CD4-positive, alpha-beta T cell (primary cell): ENCODE results near the gene PCDHB5. TPM values are rescaled to one million over a fixed set of nuclear protein-coding genes. Genes with fewer than 3 reads are reported as not detected.
"Not testable (repeated sequence)": the region's sequence is repeated elsewhere in the genome, so short reads cannot be mapped to it uniquely, and the experiment has no call there.

ENCODE experiments used
- ATAC-seq: fragments of 200-7000 bp; cut with Tn5 transposase; one replicate; pipeline ENCODE4 v1.10.0; 2022; ENCODE audit warnings: mild to moderate bottlenecking; ENCODE audit not compliant: poor library complexity
- CTCF ChIA-PET: fragments of 350-600 bp; sonication (Branson Sonifier 250); formaldehyde crosslinking; loops from one replicate; lab custom pipeline; 2021; ENCODE audit warnings: antibody characterized with exemption, inconsistent platforms; lab: Charles Lee
- POLR2A ChIA-PET: fragments of 350-600 bp; sonication (Branson Sonifier 250); formaldehyde crosslinking; loops from one replicate; lab custom pipeline; 2021; ENCODE audit warnings: antibody characterized with exemption, inconsistent platforms; lab: Charles Lee
- DNase-seq, 14 experiments: peaks; one replicate each; pipeline ENCODE4 v3.0.0-alpha.2; 2013 to 2020; ENCODE audit warnings: mixed read lengths in 2 of 14
- H3K27ac ChIP-seq, 2 donors: one replicate each; pipeline versions ENCODE4 v1.5.1 to v1.7.0; 2013; ENCODE audit warnings: low read length in 2 of 2, low read depth in 1 of 2, mild to moderate bottlenecking in 1 of 2
- H3K27me3 ChIP-seq, 2 experiments: 1 replicate in 1 of 2; 2 replicates in 1 of 2; pipeline versions ENCODE4 v1.6.1 to v1.7.0; 2013; ENCODE audit warnings: low read length in 2 of 2, control low read depth in 1 of 2, mild to moderate bottlenecking in 1 of 2, moderate library complexity in 1 of 2; ENCODE audit not compliant: insufficient read depth in 2 of 2, control insufficient read depth in 1 of 2
- H3K36me3 ChIP-seq: one replicate; pipeline ENCODE4 v1.6.1; 2013; ENCODE audit warnings: low read length, control low read depth; ENCODE audit not compliant: insufficient read depth
- H3K4me1 ChIP-seq: one replicate; pipeline ENCODE4 v1.6.1; 2013; ENCODE audit warnings: low read length, control low read depth; ENCODE audit not compliant: insufficient read depth
- H3K4me3 ChIP-seq: one replicate; pipeline ENCODE4 v1.5.1; 2013; ENCODE audit warnings: mild to moderate bottlenecking, low read length, moderate library complexity
- H3K9me3 ChIP-seq, 2 experiments: 1 replicate in 1 of 2; 2 replicates in 1 of 2; pipeline versions ENCODE4 v1.6.1 to v1.7.0; 2013; ENCODE audit warnings: low read length in 2 of 2, mild to moderate bottlenecking in 2 of 2, control low read depth in 1 of 2, moderate library complexity in 1 of 2; ENCODE audit not compliant: control insufficient read depth in 1 of 2, insufficient read depth in 1 of 2
- H3K27ac Mint-ChIP-seq: one replicate; pipeline ENCODE4 v1.8.0; 2020; ENCODE audit warnings: mixed read lengths
- H3K27me3 Mint-ChIP-seq: one replicate; pipeline ENCODE4 v1.8.0; 2021; ENCODE audit warnings: mixed read lengths
- H3K36me3 Mint-ChIP-seq: one replicate; pipeline ENCODE4 v1.8.0; 2021; ENCODE audit warnings: low read depth, mixed read lengths
- H3K4me1 Mint-ChIP-seq: one replicate; pipeline ENCODE4 v1.8.0; 2021; ENCODE audit warnings: low read depth, mixed read lengths
- H3K4me3 Mint-ChIP-seq: one replicate; pipeline ENCODE4 v1.8.0; 2020; ENCODE audit warnings: mild to moderate bottlenecking, mixed read lengths
- H3K9me3 Mint-ChIP-seq: one replicate; pipeline ENCODE4 v1.8.0; 2020; ENCODE audit warnings: mixed read lengths
- CTCF ChIP-seq: fragments of 200-600 bp; IDR thresholded peaks from one replicate; pipeline ENCODE4 v1.8.0; 2022; ENCODE audit warnings: antibody characterized with exemption, mild to moderate bottlenecking
- intact Hi-C, 2 experiments: fragments of 100-400 bp; cut with DNase I in 1 of 2; cut with micrococcal nuclease in 1 of 2; formaldehyde crosslinking; loops; one replicate each; pipeline versions ENCODE4 v1.15.1 to v1.9.0; 2023 to 2025; cut with DNase I, micrococcal nuclease
- polyA plus RNA-seq, 2 donors: library from polyadenylated mRNA; unstranded; fragments of 120-200 nt; gene quantifications; one replicate each; pipeline ENCODE4 v1.2.1, GENCODE V29; 2013
- total RNA-seq, 174 experiments: library from RNA in 2 of 174; stranded (reverse) in 2 of 174; gene quantifications; one replicate each; pipeline ENCODE4 v1.2.3 and lab custom pipeline; 2021 to 2026

PCDHB5 gene
- under 1 TPM in 1 of 2 experiments, not detected in 1; 0.08 TPM for total RNA-seq
- not detected for polyA plus RNA-seq (2013, experiment 1 of 2)
- polyA plus RNA-seq (2013, experiment 2 of 2), result 0.15 TPM
- total RNA-seq (lab: John Stamatoyannopoulos, UW), result 0 to 0.99 (median 0.11) reads per million in 172 experiments

GRCh38 chr5:141135030-141135717, at the start of gene PCDHB5:
Gene PCDHB5 (plus strand): TSS chr5:141135206. CDS start chr5:141135435, 229 bp downstream.
- H3K4me3 ChIP-seq, result no peak within 1 kb of the TSS
- DNase-seq, result no peak
- POLR2A ChIA-PET, result no interaction called here
- no peak within 1 kb of the TSS for H3K27ac ChIP-seq
- intact Hi-C loops, result no loop called here
- Mint-ChIP-seq H3K9me3 (peaks cover 21% of the 10 kb centered on the region), H3K4me3 (peak within 1 kb of the TSS; percentile 73), H3K27ac (no peak within 1 kb of the TSS), H3K36me3 (no peaks in the 10 kb centered on the region), H3K4me1 (no peaks in the 10 kb centered on the region), H3K27me3 (peaks cover 50% of the 10 kb centered on the region)
- CTCF ChIA-PET, result interaction anchor here (1.2 kb wide), 1 partner anchor 429 kb away, joined by 3 read pairs; no protein-coding TSS in a partner anchor
- H3K36me3 ChIP-seq, result no peaks in the 10 kb centered on the region
- no peaks in the 10 kb centered on the region for H3K4me1 ChIP-seq
- peaks cover 0 to 15% of the 10 kb centered on the region in 2 experiments for H3K27me3 ChIP-seq
- no peak for TF ChIP-seq CTCF
- H3K9me3 ChIP-seq, result peaks cover 25 to 34% of the 10 kb centered on the region in 2 experiments
- no peak for ATAC-seq

- ATAC-seq, result no peak
- intact Hi-C loops, result no loop called here
- TF ChIP-seq CTCF, result no peak
- H3K4me1 ChIP-seq, result no peaks in the 10 kb centered on the region
- H3K4me3 Mint-ChIP-seq, result no peak within 1 kb of the TSS
- peaks cover 3 to 30% of the 10 kb centered on the region in 2 experiments for H3K9me3 ChIP-seq
- H3K27me3 Mint-ChIP-seq, result peaks cover 57% of the 10 kb centered on the region
- peak in 2 of 14 experiments; percentile 3 to 9 for DNase-seq
- H3K36me3 Mint-ChIP-seq, result peaks cover 6% of the 10 kb centered on the region
- no peaks in the 10 kb centered on the region for H3K36me3 ChIP-seq
- ChIA-PET CTCF (no interaction called here), POLR2A (no interaction called here)
- no peak within 1 kb of the TSS for H3K27ac Mint-ChIP-seq
- peaks cover 15% of the 10 kb centered on the region for H3K9me3 Mint-ChIP-seq
- H3K27me3 ChIP-seq, result peaks cover 15 to 26% of the 10 kb centered on the region in 2 experiments
- no peaks in the 10 kb centered on the region for H3K4me1 Mint-ChIP-seq
- H3K4me3 ChIP-seq, result no peak within 1 kb of the TSS
- no peak within 1 kb of the TSS for H3K27ac ChIP-seq
These were observed 40.3 kb upstream of the PCDHB5 start, which contains the start of gene PCDHB2 for GRCh38 chr5:141094481-141095262. Gene PCDHB2 (plus strand): TSS chr5:141094615. CDS start chr5:141094791, 176 bp downstream.

GRCh38 chr5:141095263-141095641, 39.8 kb upstream of the PCDHB5 start:
- peaks cover 15% of the 10 kb centered on the region for H3K9me3 Mint-ChIP-seq
- H3K27ac Mint-ChIP-seq, result no peak overlapping the region
- no peak for DNase-seq
- Histone ChIP-seq H3K4me1 (no peaks in the 10 kb centered on the region), H3K4me3 (no peak overlapping the region), H3K27ac (no peak overlapping the region), H3K36me3 (no peaks in the 10 kb centered on the region), H3K27me3 (peaks cover 18 to 31% of the 10 kb centered on the region in 2 experiments), H3K9me3 (peaks cover 3 to 29% of the 10 kb centered on the region in 2 experiments)
- CTCF ChIA-PET, result no interaction called here
- H3K4me1 Mint-ChIP-seq, result no peaks in the 10 kb centered on the region
- no peak for ATAC-seq
- H3K4me3 Mint-ChIP-seq, result no peak overlapping the region
- intact Hi-C loops, result no loop called here
- no peak for TF ChIP-seq CTCF
- POLR2A ChIA-PET, result no interaction called here
- H3K27me3 Mint-ChIP-seq, result peaks cover 59% of the 10 kb centered on the region
- peaks cover 6% of the 10 kb centered on the region for H3K36me3 Mint-ChIP-seq

GRCh38 chr5:141096181-141096580, 38.8 kb upstream of the PCDHB5 start:
- H3K27ac ChIP-seq, CTCF ChIA-PET, H3K4me1 Mint-ChIP-seq, H3K4me1 ChIP-seq, H3K4me3 ChIP-seq, H3K4me3 Mint-ChIP-seq, H3K27ac Mint-ChIP-seq, intact Hi-C loops, ATAC-seq, H3K36me3 ChIP-seq, POLR2A ChIA-PET, H3K36me3 Mint-ChIP-seq, DNase-seq: not testable (repeated sequence)
- H3K27me3 ChIP-seq, result peaks cover 27 to 40% of the 10 kb centered on the region in 2 experiments
- Mint-ChIP-seq H3K27me3 (peaks cover 61% of the 10 kb centered on the region), H3K9me3 (peaks cover 11% of the 10 kb centered on the region)
- H3K9me3 ChIP-seq, result peaks cover 3 to 37% of the 10 kb centered on the region in 2 experiments
